Upper lobe of right lung (tissue), 1 donor: ENCODE measurements around the gene TNFSF4. TPM values are rescaled to one million over a fixed set of nuclear protein-coding genes. Genes with fewer than 3 reads are reported as not detected.
A peak's percentile ranks its signal among the peaks of the same experiment; 100 is the strongest.

Experiments
- ATAC-seq: fragments of 200-7000 bp; cut with Tn5 transposase; one replicate; pipeline ENCODE4 v1.9.1; 2020; ENCODE audit warnings: mild to moderate bottlenecking, moderate library complexity
- DNase-seq: peaks from one replicate; pipeline ENCODE4 v3.0.0-alpha.2; 2020
- H3K27ac ChIP-seq: fragments of 200-600 bp; one replicate; pipeline ENCODE4 v1.8.0; 2022
- H3K27me3 ChIP-seq: fragments of 200-600 bp; one replicate; pipeline ENCODE4 v1.8.0; 2022; ENCODE audit warnings: mild to moderate bottlenecking
- H3K36me3 ChIP-seq: fragments of 200-600 bp; one replicate; pipeline ENCODE4 v1.8.0; 2022
- H3K4me1 ChIP-seq: fragments of 200-600 bp; one replicate; pipeline ENCODE4 v1.8.0; 2022
- H3K4me3 ChIP-seq: fragments of 200-600 bp; one replicate; pipeline ENCODE4 v1.8.0; 2022; ENCODE audit warnings: mild to moderate bottlenecking
- H3K9me3 ChIP-seq: fragments of 200-600 bp; one replicate; pipeline ENCODE4 v1.8.0; 2022
- intact Hi-C: fragments of 100-400 bp; cut with DNase I; formaldehyde crosslinking; loops from one replicate; pipeline ENCODE4 v1.11.0; 2022
- total RNA-seq: library from RNA; stranded (reverse); fragmentation: NEBNext Ultra II Directional; extraction: Animal tissue kit (Norgen Biotek cat#: 25700); gene quantifications from one replicate; pipeline ENCODE4 v1.2.1, GENCODE V29; 2021
- TF ChIP-seq, protein P1 (sequence below): fragments of 200-600 bp; IDR thresholded peaks from one replicate; pipeline ENCODE4 v1.8.0; 2022; ENCODE audit warnings: antibody characterized with exemption
- donor health status: DM: no; HTN: yes; CAD: no; lungs with severe emphysema.

TNFSF4 gene
- total RNA-seq, 1 donor from 2014 or later, result 0.72 TPM

DNA sequence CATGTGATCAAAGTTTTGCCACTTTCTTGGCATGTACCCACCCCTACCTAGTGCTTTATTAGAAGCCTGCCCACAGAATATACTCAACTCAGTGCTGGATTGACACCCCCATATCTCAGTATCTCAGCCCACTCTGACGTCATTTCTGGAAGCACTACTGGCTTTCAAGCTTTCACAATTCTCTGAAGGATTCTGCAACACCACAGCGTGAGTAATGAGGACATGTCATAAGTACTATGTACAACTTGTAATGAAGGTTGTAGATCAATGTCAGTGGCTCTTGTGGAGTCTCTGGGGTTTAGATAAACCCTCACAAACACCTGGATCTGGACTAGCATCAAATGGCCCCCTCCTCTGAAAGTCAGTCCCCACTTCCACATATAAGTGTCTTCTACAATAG, 57.2 kb downstream of the TNFSF4 start:
- Histone ChIP-seq H3K36me3 (no peaks in the 10 kb centered on the region), H3K27ac (no peak overlapping the region), H3K4me1 (no peaks in the 10 kb centered on the region), H3K4me3 (no peak overlapping the region), H3K27me3 (no peaks in the 10 kb centered on the region), H3K9me3 (peaks cover 13% of the 10 kb centered on the region)
- DNase-seq (no peak), ATAC-seq (peak; percentile 77)
- TF ChIP-seq, protein P1, sequence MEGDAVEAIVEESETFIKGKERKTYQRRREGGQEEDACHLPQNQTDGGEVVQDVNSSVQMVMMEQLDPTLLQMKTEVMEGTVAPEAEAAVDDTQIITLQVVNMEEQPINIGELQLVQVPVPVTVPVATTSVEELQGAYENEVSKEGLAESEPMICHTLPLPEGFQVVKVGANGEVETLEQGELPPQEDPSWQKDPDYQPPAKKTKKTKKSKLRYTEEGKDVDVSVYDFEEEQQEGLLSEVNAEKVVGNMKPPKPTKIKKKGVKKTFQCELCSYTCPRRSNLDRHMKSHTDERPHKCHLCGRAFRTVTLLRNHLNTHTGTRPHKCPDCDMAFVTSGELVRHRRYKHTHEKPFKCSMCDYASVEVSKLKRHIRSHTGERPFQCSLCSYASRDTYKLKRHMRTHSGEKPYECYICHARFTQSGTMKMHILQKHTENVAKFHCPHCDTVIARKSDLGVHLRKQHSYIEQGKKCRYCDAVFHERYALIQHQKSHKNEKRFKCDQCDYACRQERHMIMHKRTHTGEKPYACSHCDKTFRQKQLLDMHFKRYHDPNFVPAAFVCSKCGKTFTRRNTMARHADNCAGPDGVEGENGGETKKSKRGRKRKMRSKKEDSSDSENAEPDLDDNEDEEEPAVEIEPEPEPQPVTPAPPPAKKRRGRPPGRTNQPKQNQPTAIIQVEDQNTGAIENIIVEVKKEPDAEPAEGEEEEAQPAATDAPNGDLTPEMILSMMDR, result no peak
- intact Hi-C loops, result no loop called here

DNA sequence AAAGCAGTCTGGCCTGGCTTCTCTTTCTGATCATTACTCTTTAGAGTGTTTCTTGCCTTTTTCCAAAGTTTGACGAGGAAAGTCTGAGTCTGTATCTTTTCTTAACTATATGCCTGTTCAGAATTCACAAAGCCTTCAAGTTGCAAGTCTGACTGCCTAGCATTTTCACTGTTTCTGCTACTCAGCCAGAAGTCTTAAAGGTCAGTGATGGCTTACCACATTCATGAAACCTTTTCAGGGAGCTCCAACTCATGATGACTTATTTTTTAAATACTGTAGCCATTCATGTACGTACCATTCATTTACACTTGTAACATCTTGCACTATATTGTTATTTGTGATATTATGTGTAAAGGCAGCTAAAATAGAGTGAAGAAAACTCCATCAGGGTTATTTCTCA, 58.2 kb downstream of the TNFSF4 start:
- no peak for DNase-seq
- no peaks in the 10 kb centered on the region for H3K36me3 ChIP-seq
- no peaks in the 10 kb centered on the region for H3K27me3 ChIP-seq
- intact Hi-C loops, result no loop called here
- H3K4me1 ChIP-seq, result no peaks in the 10 kb centered on the region
- H3K9me3 ChIP-seq, result peaks cover 13% of the 10 kb centered on the region
- TF ChIP-seq, protein P1, result no peak
- H3K27ac ChIP-seq, result no peak overlapping the region
- no peak overlapping the region for H3K4me3 ChIP-seq
- no peak for ATAC-seq

DNA sequence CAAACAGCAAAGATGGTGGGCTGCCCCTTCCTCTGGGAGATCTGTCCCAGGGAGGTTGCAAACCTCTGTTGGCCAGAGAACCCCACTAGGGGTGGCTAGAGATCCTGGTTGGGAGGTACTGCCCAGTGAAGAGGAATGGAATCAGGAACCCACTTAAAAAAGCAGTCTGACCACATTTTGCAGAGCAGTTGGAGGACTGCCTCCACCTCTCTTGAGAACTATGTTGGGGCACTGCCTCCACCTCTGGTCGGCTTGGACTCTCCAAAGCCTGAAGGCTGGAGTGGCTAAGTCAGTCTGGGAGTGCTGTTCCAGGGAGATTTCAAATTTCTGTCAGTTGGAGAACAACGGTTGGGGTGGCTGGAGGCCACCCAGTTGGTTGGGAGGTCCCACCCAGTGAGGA, 58.6 kb downstream of the TNFSF4 start:
- H3K4me1 ChIP-seq, result no peaks in the 10 kb centered on the region
- H3K9me3 ChIP-seq, result peaks cover 13% of the 10 kb centered on the region
- TF ChIP-seq, protein P1, result peak; percentile 22
- intact Hi-C loops, result no loop called here
- DNase-seq (peak; percentile 66), ATAC-seq (peak; percentile 94)
- H3K36me3 ChIP-seq, result no peaks in the 10 kb centered on the region
- H3K27ac ChIP-seq, result no peak overlapping the region
- H3K4me3 ChIP-seq, result no peak overlapping the region
- no peaks in the 10 kb centered on the region for H3K27me3 ChIP-seq

DNA sequence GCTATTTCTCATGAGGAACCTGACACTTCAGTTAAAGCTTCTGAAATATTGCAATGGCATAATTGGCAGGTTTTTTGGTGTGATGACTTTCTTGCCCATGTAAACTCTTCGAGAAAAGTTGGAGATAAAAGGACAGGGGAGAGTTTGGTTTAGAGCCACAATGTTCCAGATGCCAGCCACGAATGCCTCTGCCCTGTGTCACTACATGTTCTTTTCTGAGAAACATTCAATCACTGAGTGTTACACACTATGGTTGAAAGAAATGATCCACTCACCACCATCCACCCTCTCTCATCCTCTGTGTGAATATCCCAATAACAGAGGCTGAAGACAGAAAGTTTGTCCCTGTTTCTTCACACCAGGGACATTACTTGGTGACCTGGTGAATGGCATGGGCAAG, 66.4 kb downstream of the TNFSF4 start:
- Histone ChIP-seq H3K27ac (no peak overlapping the region), H3K36me3 (no peaks in the 10 kb centered on the region), H3K9me3 (peaks cover 2% of the 10 kb centered on the region), H3K4me1 (no peaks in the 10 kb centered on the region), H3K4me3 (no peak overlapping the region), H3K27me3 (no peaks in the 10 kb centered on the region)
- intact Hi-C loops, result no loop called here
- DNase-seq (no peak), ATAC-seq (no peak)
- TF ChIP-seq, protein P1, result no peak

DNA sequence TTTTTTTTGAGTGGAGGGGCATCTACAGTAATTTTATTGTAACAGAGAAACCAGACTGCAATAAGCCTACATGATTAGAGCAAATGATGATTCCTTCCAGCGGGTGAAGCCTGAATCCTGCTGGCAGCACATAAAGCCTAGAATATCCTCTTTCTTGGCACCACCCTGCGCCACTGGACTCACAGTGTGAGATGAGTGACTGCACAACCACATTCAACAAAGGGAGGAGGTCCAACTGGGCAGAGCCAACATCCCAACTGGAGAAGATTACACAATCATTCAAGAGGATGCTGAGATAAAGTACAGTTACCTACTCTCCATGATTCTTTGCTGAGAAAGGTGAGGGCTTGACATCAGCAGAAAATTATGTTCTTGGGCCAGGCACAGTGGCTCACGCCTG, 67.4 kb downstream of the TNFSF4 start:
- TF ChIP-seq, protein P1, result no peak
- ATAC-seq (no peak), DNase-seq (no peak)
- Histone ChIP-seq H3K27ac (no peak overlapping the region), H3K4me1 (no peaks in the 10 kb centered on the region), H3K4me3 (no peak overlapping the region), H3K36me3 (no peaks in the 10 kb centered on the region), H3K9me3 (no peaks in the 10 kb centered on the region), H3K27me3 (no peaks in the 10 kb centered on the region)
- intact Hi-C loops, result no loop called here

DNA sequence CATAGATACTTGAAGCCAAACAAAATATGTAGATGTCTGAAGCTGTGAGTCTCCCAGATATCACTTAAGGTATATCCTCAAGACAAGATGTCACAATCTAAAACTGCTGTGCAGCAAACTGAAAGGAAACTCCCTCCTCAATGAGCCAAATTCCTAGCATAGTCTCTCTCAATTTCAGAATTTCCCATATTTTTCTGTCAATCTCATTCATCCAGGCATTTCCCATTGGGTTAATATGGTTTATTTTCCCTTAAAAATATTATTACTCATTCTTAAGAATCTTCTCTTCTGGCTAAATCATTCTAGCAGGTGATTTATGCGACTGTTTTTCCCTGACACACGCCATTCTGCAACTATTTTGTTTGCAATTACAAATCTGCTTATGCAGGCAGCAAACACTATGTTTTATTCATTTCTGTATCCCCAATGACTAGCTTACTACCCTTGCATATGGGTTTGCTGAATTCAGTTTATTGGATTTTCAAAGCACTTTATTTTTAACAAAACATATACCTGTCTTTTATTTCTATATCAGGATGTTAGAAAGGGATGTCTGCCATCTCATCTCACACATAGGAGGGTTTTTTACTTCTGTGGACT, 69.9 kb downstream of the TNFSF4 start:
- Histone ChIP-seq H3K27me3 (no peaks in the 10 kb centered on the region), H3K4me3 (no peak overlapping the region), H3K36me3 (no peaks in the 10 kb centered on the region), H3K9me3 (no peaks in the 10 kb centered on the region), H3K4me1 (no peaks in the 10 kb centered on the region), H3K27ac (no peak overlapping the region)
- DNase-seq (no peak), ATAC-seq (no peak)
- intact Hi-C loops, result no loop called here
- TF ChIP-seq, protein P1, result no peak
